Measurements from ENCODE around the gene TBX19. TPM values are rescaled to one million over a fixed set of nuclear protein-coding genes. Genes with fewer than 3 reads are reported as not detected.

Gene TBX19
- total RNA-seq, 2 donors from 2014 or later = 3.0 to 3.7 TPM

Other genes with a start within 250 kb of the TBX19 start
- under 1 TPM; 0.05 to 0.42 TPM for gene GPR161, start 143.9 kb upstream of the TBX19 start, total RNA-seq
- 10 to 100 TPM; 34.6 to 49.6 TPM for gene TIPRL, start 101.9 kb upstream of the TBX19 start, total RNA-seq
- 10 to 100 TPM; 51.2 to 78.5 TPM for gene SFT2D2, start 54.9 kb upstream of the TBX19 start, total RNA-seq